Mesodermal cell (in vitro differentiated cells): ENCODE measurements around the gene PGAM5.
"Not testable (repeated sequence)": the region's sequence is repeated elsewhere in the genome, so short reads cannot be mapped to it uniquely, and the experiment has no call there.

ENCODE experiments used
- H3K27ac ChIP-seq: 2 replicates; pipeline ENCODE4 v1.7.0; 2013; ENCODE audit warnings: mild to moderate bottlenecking, low read depth, low read length, moderate library complexity; ENCODE audit not compliant: severe bottlenecking
- H3K36me3 ChIP-seq: 2 replicates; pipeline ENCODE4 v1.7.1; 2013; ENCODE audit warnings: mild to moderate bottlenecking, low read length, moderate library complexity; ENCODE audit not compliant: control insufficient read depth, insufficient read depth
- H3K4me1 ChIP-seq: one replicate; pipeline ENCODE4 v1.7.1; 2013; ENCODE audit warnings: mild to moderate bottlenecking, low read length; ENCODE audit not compliant: insufficient read depth, control insufficient read depth, poor library complexity, severe bottlenecking
- H3K4me3 ChIP-seq: 2 replicates; pipeline ENCODE4 v1.7.0; 2013; ENCODE audit warnings: low read length, control low read depth, mild to moderate bottlenecking; ENCODE audit not compliant: insufficient read depth, poor library complexity, severe bottlenecking; ENCODE audit errors: extremely low read depth
- H3K9me3 ChIP-seq: 2 replicates; pipeline ENCODE4 v1.7.1; 2013; ENCODE audit warnings: mild to moderate bottlenecking, low read length, moderate library complexity; ENCODE audit not compliant: control insufficient read depth
- WGBS, 2 experiments: methylation state at CpG; one replicate each; pipeline ENCODE4 v1.1.5; 2013; ENCODE audit warnings: missing lambda C conversion rate in 2 of 2; ENCODE audit not compliant: insufficient coverage in 2 of 2; 5-methylcytosine and 5-hydroxymethylcytosine counted together

PGAM5 gene

GRCh38 chr12:132690112-132690511 is 20.5 kb upstream of the PGAM5 start:
- H3K4me3 ChIP-seq, result no peak overlapping the region
- H3K36me3 ChIP-seq, result peaks cover 27% of the 10 kb centered on the region
- H3K4me1 ChIP-seq, result peaks cover 6% of the 10 kb centered on the region
- WGBS, 2 experiments, result 83 to 85% methylated on average over 7 to 8 of the region's 9 CpGs
- no peaks in the 10 kb centered on the region for H3K9me3 ChIP-seq
- H3K27ac ChIP-seq, result no peak overlapping the region

GRCh38 chr12:132692030-132692429 is 18.6 kb upstream of the PGAM5 start:
- 100% methylated on average over 2 to 3 of the region's 3 CpGs for WGBS, 2 experiments

GRCh38 chr12:132694888-132695287 is 15.8 kb upstream of the PGAM5 start:
- not testable (repeated sequence) for H3K27ac ChIP-seq, H3K9me3 ChIP-seq, H3K4me1 ChIP-seq, H3K4me3 ChIP-seq
- peaks cover 56% of the 10 kb centered on the region for H3K36me3 ChIP-seq
- whole genome bisulfite sequencing, 2 experiments, result 90 to 98% methylated on average over 3 of the region's 3 CpGs

More at GRCh38 chr12:132692030-132692429, 18.6 kb upstream of the PGAM5 start:
- not testable (repeated sequence) for H3K9me3 ChIP-seq, H3K4me3 ChIP-seq, H3K27ac ChIP-seq, H3K4me1 ChIP-seq
- peaks cover 39% of the 10 kb centered on the region for H3K36me3 ChIP-seq

DNA sequence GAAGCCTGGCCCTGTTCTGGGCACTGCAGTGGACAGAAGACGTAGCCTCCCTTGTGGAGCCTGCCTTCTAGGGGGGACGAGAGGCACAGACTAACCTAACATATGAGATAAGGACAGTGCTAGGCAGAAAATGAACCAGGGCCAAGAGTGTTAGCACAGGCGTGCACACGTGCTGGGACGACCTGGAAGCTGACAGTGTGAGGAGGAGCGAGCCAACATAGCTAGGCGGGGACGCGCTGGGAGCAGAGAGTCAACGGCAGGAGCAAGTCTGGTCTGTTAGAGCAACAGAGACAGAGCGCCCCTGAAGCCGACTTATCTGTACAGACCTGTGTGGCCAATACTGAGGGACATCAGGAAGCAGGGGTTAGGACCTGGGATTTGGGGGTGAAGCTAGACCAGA is 15.2 kb upstream of the PGAM5 start:
- 98 to 99% methylated on average over 11 to 12 of the region's 12 CpGs for WGBS, 2 experiments
- H3K27ac ChIP-seq, result no peak overlapping the region
- no peak overlapping the region for H3K4me3 ChIP-seq
- H3K4me1 ChIP-seq, result no peaks in the 10 kb centered on the region
- H3K9me3 ChIP-seq, result no peaks in the 10 kb centered on the region
- H3K36me3 ChIP-seq, result peaks cover 50% of the 10 kb centered on the region

- 100% methylated on average over 2 to 4 of the region's 5 CpGs for WGBS, 2 experiments
- H3K9me3 ChIP-seq, result no peaks in the 10 kb centered on the region
- no peak overlapping the region for H3K27ac ChIP-seq
- H3K4me1 ChIP-seq, result peaks cover under 1% of the 10 kb centered on the region
- peaks cover 54% of the 10 kb centered on the region for H3K36me3 ChIP-seq
- H3K4me3 ChIP-seq, result no peak overlapping the region
Observed at GRCh38 chr12:132698341-132698740, 12.3 kb upstream of the PGAM5 start.

DNA sequence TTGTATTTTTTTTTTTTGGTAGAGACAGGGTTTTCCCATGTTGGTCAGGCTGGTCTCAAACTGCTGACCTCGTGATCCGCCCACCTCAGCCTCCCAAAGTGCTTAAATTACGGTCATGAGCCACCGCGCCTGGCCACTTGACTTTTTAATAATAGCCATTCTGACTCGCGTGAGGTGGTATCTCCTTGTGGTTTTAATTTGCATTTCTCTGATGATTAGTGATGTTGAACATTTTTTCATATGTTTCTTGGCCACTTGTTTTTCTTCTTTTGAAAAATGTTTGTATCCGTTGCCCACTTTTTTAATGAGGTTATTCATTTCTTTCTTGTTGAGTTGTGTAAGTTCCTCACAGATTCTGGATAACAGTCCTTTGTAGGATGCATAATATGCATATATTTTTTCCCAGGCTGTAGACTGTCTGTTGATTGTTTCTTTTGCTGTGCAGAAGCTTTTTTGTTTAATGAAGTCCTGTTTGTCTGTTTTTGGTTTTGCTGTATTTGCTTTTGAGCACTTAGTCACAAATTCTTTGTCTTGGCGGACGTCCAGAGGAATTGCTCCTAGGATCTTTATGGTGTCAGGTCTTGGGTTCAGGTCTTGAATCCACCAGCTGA is 10.3 kb upstream of the PGAM5 start:
- no peaks in the 10 kb centered on the region for H3K9me3 ChIP-seq
- no peak overlapping the region for H3K4me3 ChIP-seq
- peaks cover 61% of the 10 kb centered on the region for H3K36me3 ChIP-seq
- 87 to 92% methylated on average over 3 to 9 of the region's 10 CpGs for WGBS, 2 experiments
- no peak overlapping the region for H3K27ac ChIP-seq
- H3K4me1 ChIP-seq, result peaks cover 5% of the 10 kb centered on the region

DNA sequence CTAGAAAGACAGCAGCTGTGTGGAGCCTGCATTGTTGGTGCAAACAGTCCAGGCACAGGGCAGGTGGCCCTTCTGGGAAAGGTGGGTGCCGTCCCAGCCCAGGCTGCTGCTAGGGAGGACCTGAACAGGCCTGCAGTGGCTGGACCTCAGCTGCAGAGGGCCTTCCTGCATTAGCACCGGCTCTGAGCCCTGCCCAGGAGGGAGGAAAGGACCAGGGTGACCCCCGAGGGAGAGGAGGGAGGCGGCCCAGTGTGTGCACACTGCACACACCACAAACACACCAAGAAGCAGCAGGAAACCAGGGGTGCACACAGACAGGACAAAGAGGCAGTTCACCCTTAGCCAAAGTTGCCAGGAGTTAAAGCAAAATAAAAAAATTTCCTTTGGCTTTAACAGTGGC is 8.0 kb upstream of the PGAM5 start:
- Histone ChIP-seq H3K36me3 (peaks cover 46% of the 10 kb centered on the region), H3K9me3 (no peaks in the 10 kb centered on the region)
- WGBS, 2 experiments, result 80 to 100% methylated on average over 1 of the region's 4 CpGs

GRCh38 chr12:132703641-132704040 is 7.0 kb upstream of the PGAM5 start:
- Histone ChIP-seq H3K4me1 (peaks cover 5% of the 10 kb centered on the region), H3K36me3 (peaks cover 50% of the 10 kb centered on the region), H3K27ac (no peak overlapping the region), H3K9me3 (no peaks in the 10 kb centered on the region), H3K4me3 (no peak overlapping the region)
- WGBS, 2 experiments, result 93 to 96% methylated on average over 9 of the region's 9 CpGs

More for the DNA sequence above, 8.0 kb upstream of the PGAM5 start:
- H3K4me1 ChIP-seq, result peaks cover 5% of the 10 kb centered on the region
- H3K27ac ChIP-seq, result no peak overlapping the region
- no peak overlapping the region for H3K4me3 ChIP-seq

DNA sequence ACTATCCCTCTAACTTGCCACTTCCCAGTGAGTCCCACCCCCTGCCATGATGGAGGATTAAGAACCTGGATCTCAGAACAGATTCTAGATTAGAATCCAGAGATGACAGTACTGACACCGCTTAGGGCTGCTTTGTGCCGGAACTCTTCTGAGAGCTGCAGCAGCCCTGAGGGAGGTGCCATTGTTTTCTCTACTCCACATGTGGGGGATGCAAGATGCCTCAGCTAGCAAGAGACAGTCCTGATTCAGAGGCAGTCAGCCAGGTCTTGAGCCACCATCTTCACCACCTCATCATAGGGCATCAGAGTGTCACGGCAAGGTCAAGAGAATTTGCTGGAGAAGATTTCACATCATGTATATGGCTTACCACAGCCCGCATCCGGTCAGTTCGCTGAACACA is 3.4 kb upstream of the PGAM5 start:
- WGBS, 2 experiments, result 93 to 98% methylated on average over 5 to 6 of the region's 6 CpGs
- no peak overlapping the region for H3K27ac ChIP-seq
- H3K36me3 ChIP-seq, result peaks cover 25% of the 10 kb centered on the region
- no peaks in the 10 kb centered on the region for H3K9me3 ChIP-seq
- peaks cover 5% of the 10 kb centered on the region for H3K4me1 ChIP-seq
- no peak overlapping the region for H3K4me3 ChIP-seq

DNA sequence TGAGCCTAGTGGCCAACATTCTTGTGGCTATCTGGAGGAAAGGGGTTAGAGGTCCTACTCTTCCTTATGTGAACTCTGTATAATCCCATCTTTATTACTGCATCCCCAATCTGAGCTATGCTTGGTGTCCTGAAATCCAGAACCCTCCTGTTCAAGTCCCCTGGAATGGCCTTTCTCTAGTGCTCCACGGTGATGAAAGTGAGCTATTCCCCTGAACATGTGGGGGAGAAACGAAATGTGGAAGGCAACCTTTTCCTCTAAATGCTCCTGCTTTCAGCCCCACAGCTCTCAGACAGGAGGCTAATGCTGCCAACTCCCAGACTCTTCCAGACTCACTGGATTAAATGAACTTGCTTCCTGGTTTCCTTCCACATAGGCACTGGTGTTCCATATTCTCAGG is 2.5 kb upstream of the PGAM5 start:
- 100% methylated on average over 1 of the region's 2 CpGs for WGBS, 2 experiments
- peaks cover 5% of the 10 kb centered on the region for H3K4me1 ChIP-seq

GRCh38 chr12:132710043-132710404 is 618 bp upstream of the PGAM5 start:
- WGBS, 2 experiments, result 5 to 8% methylated on average over 24 to 26 of the region's 26 CpGs

More for the DNA sequence above, 2.5 kb upstream of the PGAM5 start:
- Histone ChIP-seq H3K9me3 (no peaks in the 10 kb centered on the region), H3K36me3 (peaks cover 27% of the 10 kb centered on the region), H3K4me3 (no peak overlapping the region), H3K27ac (no peak overlapping the region)

More at GRCh38 chr12:132710043-132710404, 618 bp upstream of the PGAM5 start:
- peak overlapping the region; percentile 60 for H3K27ac ChIP-seq
- peak overlapping the region; percentile 75 for H3K4me3 ChIP-seq
- no peaks in the 10 kb centered on the region for H3K4me1 ChIP-seq
- H3K36me3 ChIP-seq, result peaks cover 29% of the 10 kb centered on the region
- H3K9me3 ChIP-seq, result no peaks in the 10 kb centered on the region
